Upper lobe of right lung (tissue), 1 donor: ENCODE results near the gene CST4. TPM values are rescaled to one million over a fixed set of nuclear protein-coding genes. Genes with fewer than 3 reads are reported as not detected.
"Not testable (repeated sequence)": the region's sequence is repeated elsewhere in the genome, so short reads cannot be mapped to it uniquely, and the experiment has no call there.

ENCODE experiments used
- ATAC-seq: fragments of 200-7000 bp; cut with Tn5 transposase; one replicate; pipeline ENCODE4 v1.9.1; 2020; ENCODE audit warnings: mild to moderate bottlenecking, moderate library complexity
- DNase-seq: peaks from one replicate; pipeline ENCODE4 v3.0.0-alpha.2; 2020
- H3K27ac ChIP-seq: fragments of 200-600 bp; one replicate; pipeline ENCODE4 v1.8.0; 2022
- H3K27me3 ChIP-seq: fragments of 200-600 bp; one replicate; pipeline ENCODE4 v1.8.0; 2022; ENCODE audit warnings: mild to moderate bottlenecking
- H3K36me3 ChIP-seq: fragments of 200-600 bp; one replicate; pipeline ENCODE4 v1.8.0; 2022
- H3K4me1 ChIP-seq: fragments of 200-600 bp; one replicate; pipeline ENCODE4 v1.8.0; 2022
- H3K4me3 ChIP-seq: fragments of 200-600 bp; one replicate; pipeline ENCODE4 v1.8.0; 2022; ENCODE audit warnings: mild to moderate bottlenecking
- H3K9me3 ChIP-seq: fragments of 200-600 bp; one replicate; pipeline ENCODE4 v1.8.0; 2022
- intact Hi-C: fragments of 100-400 bp; cut with DNase I; formaldehyde crosslinking; loops from one replicate; pipeline ENCODE4 v1.11.0; 2022
- total RNA-seq: library from RNA; stranded (reverse); fragmentation: NEBNext Ultra II Directional; extraction: Animal tissue kit (Norgen Biotek cat#: 25700); gene quantifications from one replicate; pipeline ENCODE4 v1.2.1, GENCODE V29; 2021
- TF ChIP-seq, protein P1 (sequence below): fragments of 200-600 bp; IDR thresholded peaks from one replicate; pipeline ENCODE4 v1.8.0; 2022; ENCODE audit warnings: antibody characterized with exemption
- donor health status: DM: no; HTN: yes; CAD: no; lungs with severe emphysema.

CST4 gene
- total RNA-seq, 1 donor from 2014 or later = not detected

- H3K36me3 ChIP-seq = no peaks in the 10 kb centered on the region
- no peaks in the 10 kb centered on the region for H3K9me3 ChIP-seq
- ATAC-seq (no peak), DNase-seq (no peak)
- TF ChIP-seq, protein P1, sequence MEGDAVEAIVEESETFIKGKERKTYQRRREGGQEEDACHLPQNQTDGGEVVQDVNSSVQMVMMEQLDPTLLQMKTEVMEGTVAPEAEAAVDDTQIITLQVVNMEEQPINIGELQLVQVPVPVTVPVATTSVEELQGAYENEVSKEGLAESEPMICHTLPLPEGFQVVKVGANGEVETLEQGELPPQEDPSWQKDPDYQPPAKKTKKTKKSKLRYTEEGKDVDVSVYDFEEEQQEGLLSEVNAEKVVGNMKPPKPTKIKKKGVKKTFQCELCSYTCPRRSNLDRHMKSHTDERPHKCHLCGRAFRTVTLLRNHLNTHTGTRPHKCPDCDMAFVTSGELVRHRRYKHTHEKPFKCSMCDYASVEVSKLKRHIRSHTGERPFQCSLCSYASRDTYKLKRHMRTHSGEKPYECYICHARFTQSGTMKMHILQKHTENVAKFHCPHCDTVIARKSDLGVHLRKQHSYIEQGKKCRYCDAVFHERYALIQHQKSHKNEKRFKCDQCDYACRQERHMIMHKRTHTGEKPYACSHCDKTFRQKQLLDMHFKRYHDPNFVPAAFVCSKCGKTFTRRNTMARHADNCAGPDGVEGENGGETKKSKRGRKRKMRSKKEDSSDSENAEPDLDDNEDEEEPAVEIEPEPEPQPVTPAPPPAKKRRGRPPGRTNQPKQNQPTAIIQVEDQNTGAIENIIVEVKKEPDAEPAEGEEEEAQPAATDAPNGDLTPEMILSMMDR = no peak
- H3K4me3 ChIP-seq = no peak overlapping the region
- H3K4me1 ChIP-seq = peaks cover 12% of the 10 kb centered on the region
- no peaks in the 10 kb centered on the region for H3K27me3 ChIP-seq
- no peak overlapping the region for H3K27ac ChIP-seq
- intact Hi-C loops = no loop called here
These were observed 28.6 kb downstream of the CST4 start for GRCh38 chr20:23659989-23660837.

GRCh38 chr20:23659610-23659988, 29.2 kb downstream of the CST4 start:
- Histone ChIP-seq H3K27ac (peak overlapping the region; percentile 11), H3K4me1 (peaks cover 18% of the 10 kb centered on the region)
- DNase-seq, ATAC-seq, H3K9me3 ChIP-seq, H3K4me3 ChIP-seq, H3K36me3 ChIP-seq, intact Hi-C loops, H3K27me3 ChIP-seq: not testable (repeated sequence)

- no peaks in the 10 kb centered on the region for H3K27me3 ChIP-seq
- TF ChIP-seq, protein P1 = no peak
- H3K36me3 ChIP-seq = no peaks in the 10 kb centered on the region
- H3K4me3 ChIP-seq = no peak overlapping the region
- H3K27ac ChIP-seq = peak overlapping the region; percentile 11
- peaks cover 21% of the 10 kb centered on the region for H3K4me1 ChIP-seq
- no peaks in the 10 kb centered on the region for H3K9me3 ChIP-seq
- intact Hi-C loops = no loop called here
- peak; percentile 7 for ATAC-seq
- DNase-seq = no peak
These were observed 29.7 kb downstream of the CST4 start for GRCh38 chr20:23658989-23659609.

DNA sequence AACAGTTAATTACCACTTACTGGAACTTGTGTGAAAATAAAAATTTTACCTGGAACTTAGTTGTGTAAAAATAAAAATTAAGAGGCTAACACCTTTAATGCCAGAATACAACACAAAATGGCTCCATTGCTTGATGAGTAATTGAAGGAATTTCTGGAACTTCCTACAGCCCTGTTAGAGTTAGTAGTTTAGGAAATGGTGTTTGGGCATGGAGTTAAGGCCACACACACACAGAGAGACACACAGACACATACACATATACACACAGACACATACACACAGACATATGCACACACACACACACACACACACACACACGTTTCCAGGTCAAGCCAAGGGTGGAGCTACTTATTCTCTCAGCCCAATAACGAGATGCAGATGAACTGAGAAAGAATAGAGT, 30.5 kb downstream of the CST4 start:
- H3K36me3 ChIP-seq = no peaks in the 10 kb centered on the region
- H3K9me3 ChIP-seq = no peaks in the 10 kb centered on the region
- ATAC-seq (no peak), DNase-seq (no peak)
- TF ChIP-seq, protein P1 = no peak
- H3K4me1 ChIP-seq = peaks cover 21% of the 10 kb centered on the region
- H3K27ac ChIP-seq = no peak overlapping the region
- H3K27me3 ChIP-seq = no peaks in the 10 kb centered on the region
- no peak overlapping the region for H3K4me3 ChIP-seq
- intact Hi-C loops = no loop called here

DNA sequence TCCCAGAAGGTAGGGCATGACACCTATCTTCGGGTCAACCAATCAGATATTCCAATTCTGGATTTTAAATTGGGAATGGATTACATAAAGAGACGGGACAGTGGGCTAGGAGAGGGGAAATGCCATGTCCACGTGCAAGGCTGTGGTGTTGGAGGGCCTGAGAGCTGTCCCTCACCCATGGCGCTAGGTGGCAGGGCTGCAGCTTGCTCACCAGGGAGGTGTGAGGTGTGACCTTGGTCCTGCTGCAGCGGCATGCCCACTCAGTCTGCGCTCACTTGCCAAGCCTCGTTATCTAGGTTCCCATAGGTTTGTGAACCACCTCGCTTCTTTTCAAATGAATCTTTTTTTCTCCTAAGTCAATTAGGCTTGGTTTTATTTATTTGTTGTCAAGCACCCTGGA, 31.6 kb downstream of the CST4 start:
- intact Hi-C loops = no loop called here
- Histone ChIP-seq H3K36me3 (no peaks in the 10 kb centered on the region), H3K4me3 (no peak overlapping the region), H3K4me1 (peaks cover 21% of the 10 kb centered on the region), H3K27me3 (no peaks in the 10 kb centered on the region), H3K9me3 (no peaks in the 10 kb centered on the region), H3K27ac (no peak overlapping the region)
- DNase-seq = no peak
- ATAC-seq = no peak
- TF ChIP-seq, protein P1 = no peak

DNA sequence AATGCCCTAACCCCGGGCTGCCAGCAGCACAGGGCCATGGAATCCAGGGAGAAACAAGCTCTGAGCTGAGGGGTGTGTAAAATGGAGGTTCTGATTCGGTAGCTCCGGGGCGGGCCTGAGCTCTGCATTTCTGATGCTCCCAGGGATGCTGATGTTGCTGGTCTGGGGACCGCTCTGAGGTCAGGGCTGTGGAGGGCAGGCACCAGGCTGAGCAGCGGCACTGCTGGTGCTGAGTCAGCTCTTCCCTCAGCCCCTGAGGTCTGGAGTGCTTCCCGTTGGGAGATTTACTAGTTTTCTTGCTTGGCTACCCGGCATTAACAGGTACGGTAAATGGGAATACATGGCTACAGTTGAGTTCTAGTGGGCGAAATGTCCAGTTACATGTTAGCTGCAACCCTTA, 32.5 kb downstream of the CST4 start:
- Histone ChIP-seq H3K4me1 (peaks cover 21% of the 10 kb centered on the region), H3K27me3 (no peaks in the 10 kb centered on the region), H3K9me3 (no peaks in the 10 kb centered on the region), H3K36me3 (no peaks in the 10 kb centered on the region), H3K4me3 (no peak overlapping the region), H3K27ac (peak overlapping the region; percentile 65)
- TF ChIP-seq, protein P1 = no peak
- no peak for DNase-seq
- ATAC-seq = peak; percentile 14
- intact Hi-C loops = no loop called here
